Activated T-helper 2 cell treated with anti-CD3 and anti-CD28 coated beads, Interferon-gamma antibody, Interleukin-2, Interleukin-4, amounts not matched to agents 10 μg/mL and 5 μg/mL and 100 μg/mL, durations not matched to agents 14 hours and 24 hours and 36 hours (primary cell): ENCODE results near the gene WDCP. TPM values are rescaled to one million over a fixed set of nuclear protein-coding genes. Genes with fewer than 3 reads are reported as not detected.
"Not testable (repeated sequence)": the region's sequence is repeated elsewhere in the genome, so short reads cannot be mapped to it uniquely, and the experiment has no call there.

Experiments
- DNase-seq: peaks from one replicate; pipeline ENCODE4 v3.0.0; 2021; ENCODE audit warnings: low spot score
- H3K27ac Mint-ChIP-seq: one replicate; pipeline ENCODE4 v1.8.0; 2021; ENCODE audit warnings: mixed read lengths
- H3K27me3 Mint-ChIP-seq: one replicate; pipeline ENCODE4 v1.8.0; 2021; ENCODE audit warnings: low read depth, mixed read lengths
- H3K36me3 Mint-ChIP-seq: one replicate; pipeline ENCODE4 v1.8.0; 2021; ENCODE audit warnings: low read depth, mixed read lengths
- H3K4me1 Mint-ChIP-seq: one replicate; pipeline ENCODE4 v1.8.0; 2021; ENCODE audit warnings: low read depth, mixed read lengths
- H3K4me3 Mint-ChIP-seq: one replicate; pipeline ENCODE4 v1.8.0; 2021; ENCODE audit warnings: low read depth, mild to moderate bottlenecking, moderate library complexity, mixed read lengths
- H3K9me3 Mint-ChIP-seq: one replicate; pipeline ENCODE4 v1.8.0; 2021; ENCODE audit warnings: mixed read lengths
- intact Hi-C: fragments of 100-400 bp; cut with micrococcal nuclease; formaldehyde crosslinking; loops from one replicate; pipeline ENCODE4 v1.15.1; 2023
- total RNA-seq: library from RNA; stranded (reverse); gene quantifications from 2 replicates; pipeline ENCODE4 v1.2.3, GENCODE V29; 2022

The WDCP gene
- total RNA-seq, 1 donor from 2014 or later: 22.0 TPM

DNA sequence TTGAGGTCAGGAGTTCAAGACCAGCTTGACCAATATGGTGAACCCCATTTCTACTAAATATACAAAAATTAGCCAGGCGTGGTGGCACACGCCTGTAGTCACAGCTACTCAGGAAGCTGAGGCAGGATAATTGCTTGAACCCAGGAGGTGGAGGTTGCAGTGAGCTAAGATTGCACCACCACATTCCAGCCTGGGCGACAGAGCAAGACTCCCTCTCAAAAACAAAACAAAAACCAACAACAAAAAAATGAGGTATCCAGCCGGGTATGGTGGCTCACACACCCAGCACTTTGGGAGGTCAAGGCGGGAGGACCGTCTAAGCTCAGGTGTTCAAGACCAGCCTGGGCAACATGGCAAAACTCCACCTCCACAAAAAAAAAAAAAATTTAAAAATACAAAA lies 32.3 kb downstream of the WDCP start:
- H3K36me3 Mint-ChIP-seq, H3K4me3 Mint-ChIP-seq, intact Hi-C loops, H3K4me1 Mint-ChIP-seq, H3K9me3 Mint-ChIP-seq, H3K27ac Mint-ChIP-seq, DNase-seq: not testable (repeated sequence)
- peaks cover 28% of the 10 kb centered on the region for H3K27me3 Mint-ChIP-seq

DNA sequence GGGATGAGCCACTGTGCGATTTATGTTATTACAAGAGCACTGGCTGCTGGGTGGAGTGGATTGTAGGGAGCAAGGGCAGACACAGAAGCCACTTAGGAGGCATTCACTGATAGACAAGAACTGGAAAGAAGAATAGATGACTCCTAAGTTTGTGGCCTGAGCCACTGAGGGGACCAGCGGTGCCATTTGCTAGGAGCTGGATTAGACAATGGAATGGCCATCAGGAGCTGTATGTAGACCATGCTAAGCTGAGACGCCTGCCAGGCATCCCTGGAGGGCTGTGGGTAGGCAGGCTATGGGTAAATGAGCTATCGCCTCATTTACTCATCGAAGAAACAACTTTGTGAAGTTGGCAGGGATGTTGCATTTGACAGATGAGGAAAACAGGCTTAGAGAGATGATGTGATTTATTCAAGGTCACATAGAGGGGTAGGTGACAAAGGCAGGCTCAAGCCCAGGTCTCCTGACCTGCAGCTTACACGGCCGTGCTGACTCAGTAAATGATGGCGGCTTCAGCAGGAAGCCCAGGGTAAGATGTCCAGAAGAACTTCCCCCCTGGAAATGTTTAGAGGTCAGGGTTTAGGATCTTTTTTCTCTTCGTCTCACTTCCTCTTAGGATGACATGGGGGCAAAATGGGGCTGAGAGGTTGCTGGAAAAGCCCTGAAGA lies 34.5 kb downstream of the WDCP start:
- Mint-ChIP-seq H3K27me3 (peaks cover 42% of the 10 kb centered on the region), H3K9me3 (no peaks in the 10 kb centered on the region), H3K4me1 (peaks cover 7% of the 10 kb centered on the region), H3K4me3 (no peak overlapping the region), H3K36me3 (no peaks in the 10 kb centered on the region), H3K27ac (no peak overlapping the region)
- intact Hi-C loops: no loop called here
- DNase-seq: no peak

DNA sequence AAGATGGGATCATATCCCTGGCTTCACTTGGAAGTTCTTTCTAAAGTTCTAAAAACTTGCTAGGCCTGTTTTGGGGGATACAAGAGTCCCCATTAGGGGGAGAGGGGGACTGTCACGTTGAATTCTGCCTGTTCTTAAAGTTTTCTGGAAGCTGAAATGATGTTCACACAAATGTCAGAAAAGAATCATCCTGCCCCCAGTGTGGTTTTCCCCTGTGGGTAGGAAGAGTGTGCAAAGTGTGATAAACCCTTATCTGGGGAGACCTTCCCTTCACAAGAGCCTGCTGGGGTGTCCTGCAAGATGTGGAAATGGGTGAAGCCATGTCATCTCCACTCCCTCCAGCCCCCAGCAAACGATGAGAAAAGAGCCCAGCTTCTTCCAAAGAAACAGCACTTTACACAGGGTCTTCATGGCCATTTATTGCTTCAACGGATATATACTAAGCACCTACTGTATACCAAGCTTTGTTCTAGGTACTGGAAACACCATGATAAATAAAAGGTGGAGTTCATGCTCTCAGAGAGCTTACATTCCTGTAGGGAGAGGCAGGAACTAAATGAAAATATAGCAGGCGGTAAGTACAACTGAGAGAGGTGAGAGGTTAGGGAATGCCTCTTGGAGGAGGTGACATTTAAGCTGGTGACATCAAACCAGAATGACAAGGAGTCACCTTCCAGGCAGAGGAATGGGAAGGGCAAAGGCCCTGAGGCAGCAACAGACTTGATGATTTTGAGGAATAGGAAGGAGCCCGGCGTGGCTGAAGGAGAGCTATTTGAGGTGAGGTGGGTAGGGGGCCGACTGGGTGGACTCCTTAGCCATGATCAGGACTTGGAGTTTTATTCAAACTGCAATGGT lies 35.7 kb downstream of the WDCP start:
- intact Hi-C loops: no loop called here
- peaks cover 42% of the 10 kb centered on the region for H3K27me3 Mint-ChIP-seq
- H3K36me3 Mint-ChIP-seq: no peaks in the 10 kb centered on the region
- H3K27ac Mint-ChIP-seq: no peak overlapping the region
- H3K4me1 Mint-ChIP-seq: peaks cover 7% of the 10 kb centered on the region
- no peaks in the 10 kb centered on the region for H3K9me3 Mint-ChIP-seq
- no peak for DNase-seq
- no peak overlapping the region for H3K4me3 Mint-ChIP-seq

DNA sequence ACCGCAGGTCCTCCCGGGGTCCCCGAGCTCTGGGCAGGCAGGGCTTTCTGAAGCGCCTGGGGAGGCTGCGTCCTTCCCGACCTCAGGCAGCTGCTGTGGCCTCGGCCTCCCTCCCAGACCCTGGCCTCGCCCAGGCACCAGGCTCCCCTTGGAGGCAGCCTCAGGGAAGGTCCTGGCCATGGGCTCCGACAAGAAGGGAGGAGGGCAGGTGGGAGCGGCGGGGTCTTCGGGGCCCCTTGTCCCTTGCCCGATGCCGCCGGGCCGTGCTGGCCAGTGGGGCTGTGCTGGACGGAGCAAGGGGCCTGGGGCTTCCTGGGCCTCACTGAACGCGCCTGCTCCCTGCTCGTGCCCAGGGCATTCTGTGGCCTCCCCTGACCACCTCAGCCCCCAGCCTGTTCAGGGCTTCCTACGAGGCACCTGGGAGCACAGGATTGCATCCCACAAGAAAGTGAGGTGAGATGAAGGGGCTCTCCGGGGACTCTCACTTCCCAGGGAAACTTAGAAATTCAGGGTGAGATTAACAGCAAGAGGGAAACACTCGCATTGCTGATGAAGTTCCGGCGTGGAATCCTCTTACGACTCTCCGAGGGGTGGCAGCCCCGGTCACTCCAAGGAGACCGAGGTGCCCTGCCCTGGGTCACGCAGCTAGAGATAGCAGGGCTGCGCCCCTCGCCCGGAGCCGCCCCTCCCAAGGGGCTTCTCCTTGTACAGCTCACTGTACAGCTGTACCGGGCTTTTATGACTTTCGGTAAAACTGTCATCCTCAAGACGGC lies 36.5 kb downstream of the WDCP start:
- Mint-ChIP-seq H3K27ac (no peak overlapping the region), H3K4me1 (peaks cover 7% of the 10 kb centered on the region), H3K4me3 (no peak overlapping the region), H3K27me3 (peaks cover 42% of the 10 kb centered on the region), H3K9me3 (no peaks in the 10 kb centered on the region), H3K36me3 (no peaks in the 10 kb centered on the region)
- intact Hi-C loops: no loop called here
- no peak for DNase-seq

DNA sequence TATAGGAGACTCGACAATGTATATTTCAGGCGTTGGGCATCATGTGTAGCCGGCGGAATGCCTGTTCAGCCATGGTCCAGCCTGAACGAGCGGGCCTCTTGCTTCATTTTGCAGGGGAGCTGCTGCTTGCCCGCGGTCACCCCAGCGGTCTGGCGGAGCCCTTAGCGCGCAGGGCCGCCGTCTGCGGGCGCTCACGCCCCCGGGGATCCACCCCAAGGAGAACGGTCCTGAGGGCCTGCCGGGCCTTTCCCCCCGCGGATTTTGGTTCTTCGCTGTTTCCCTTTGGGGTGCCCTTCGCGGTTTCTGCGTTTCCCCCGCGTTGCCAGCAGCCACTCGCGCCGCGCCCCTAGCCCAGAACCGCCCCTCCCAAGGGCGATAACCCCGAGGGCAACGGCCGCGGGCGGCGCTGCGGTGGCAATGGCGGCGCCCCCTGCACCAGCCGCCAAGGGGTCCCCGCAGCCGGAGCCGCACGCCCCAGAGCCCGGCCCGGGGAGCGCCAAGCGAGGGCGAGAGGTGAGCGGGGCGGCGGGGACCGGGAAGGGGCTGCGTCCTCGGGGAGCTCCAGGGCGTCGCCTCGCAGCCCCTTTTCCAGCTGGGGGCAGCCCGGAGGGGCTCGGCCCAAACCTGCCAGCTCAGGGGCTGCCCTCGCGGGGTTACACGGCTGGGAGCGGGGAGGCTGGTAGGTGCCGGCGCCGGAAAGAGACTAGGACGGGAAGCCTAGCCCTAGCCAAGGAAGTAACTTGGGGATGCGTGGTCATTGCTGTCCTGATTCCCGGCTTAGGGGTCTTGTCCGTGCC lies 37.3 kb downstream of the WDCP start, which contains the start of gene MFSD2B:
Gene MFSD2B, plus strand, starts transcription at position 406 of the 797 bp plus-strand sequence. Its CDS starts 12 bp downstream, at position 418.
- no peaks in the 10 kb centered on the region for H3K9me3 Mint-ChIP-seq
- intact Hi-C loops: no loop called here
- H3K36me3 Mint-ChIP-seq: no peaks in the 10 kb centered on the region
- DNase-seq: no peak
- H3K4me3 Mint-ChIP-seq: no peak within 1 kb of the TSS
- H3K27ac Mint-ChIP-seq: no peak within 1 kb of the TSS
- H3K4me1 Mint-ChIP-seq: peaks cover 7% of the 10 kb centered on the region
- H3K27me3 Mint-ChIP-seq: peaks cover 42% of the 10 kb centered on the region

DNA sequence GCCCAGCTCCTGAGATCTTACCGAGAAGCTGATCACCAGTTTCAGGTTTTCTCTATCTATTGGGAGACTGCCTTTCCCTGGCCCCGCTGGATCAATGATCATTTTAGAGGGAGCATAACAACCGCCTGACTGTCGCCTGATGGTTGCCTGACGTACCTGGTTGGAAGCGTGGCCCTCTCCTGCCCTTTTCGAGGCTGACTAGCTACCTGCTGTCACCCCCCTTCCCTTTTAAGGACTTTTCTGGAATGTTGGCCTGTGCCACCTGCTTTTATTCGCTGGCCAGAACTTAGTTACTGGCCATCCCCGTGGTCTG lies 37.9 kb downstream of the WDCP start:
- peaks cover 42% of the 10 kb centered on the region for H3K27me3 Mint-ChIP-seq
- intact Hi-C loops: no loop called here
- H3K4me1 Mint-ChIP-seq: peaks cover 7% of the 10 kb centered on the region
- no peak overlapping the region for H3K27ac Mint-ChIP-seq
- DNase-seq: no peak
- H3K36me3 Mint-ChIP-seq: no peaks in the 10 kb centered on the region
- H3K4me3 Mint-ChIP-seq: no peak overlapping the region
- no peaks in the 10 kb centered on the region for H3K9me3 Mint-ChIP-seq

DNA sequence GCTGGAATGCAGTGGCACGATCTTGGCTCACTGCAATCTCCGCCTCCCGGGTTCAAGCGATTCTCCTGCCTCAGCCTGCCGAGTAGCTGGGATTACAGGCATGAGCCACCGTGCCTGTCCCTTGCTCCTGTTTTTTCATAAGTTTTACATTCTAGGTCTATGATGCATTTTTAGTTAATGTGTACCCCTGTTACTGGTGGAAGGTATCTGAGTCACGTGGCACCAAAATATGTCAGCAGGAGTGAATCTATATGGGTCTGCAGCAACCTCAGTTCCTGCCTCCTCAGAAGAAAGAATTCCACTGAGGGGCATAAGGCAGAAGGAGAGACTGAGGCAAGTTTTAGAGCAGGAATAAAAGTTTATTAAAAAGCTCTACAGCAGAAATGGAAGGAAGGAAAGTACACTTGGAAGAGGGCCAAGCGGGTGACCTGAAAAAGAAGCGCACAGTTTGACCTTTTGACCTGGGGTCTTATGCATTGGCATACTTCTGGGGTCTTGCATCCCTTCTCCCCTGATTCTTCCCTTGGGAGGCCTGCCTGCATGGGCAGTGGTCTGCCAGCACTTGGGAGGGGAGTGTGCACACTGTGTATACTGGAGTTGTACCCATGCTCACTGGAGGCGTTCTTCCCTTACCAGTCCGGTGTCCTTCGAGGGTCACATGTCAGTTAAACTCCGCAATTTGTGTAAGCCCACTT lies 38.4 kb downstream of the WDCP start:
- no peaks in the 10 kb centered on the region for H3K36me3 Mint-ChIP-seq
- intact Hi-C loops: no loop called here
- DNase-seq: no peak

DNA sequence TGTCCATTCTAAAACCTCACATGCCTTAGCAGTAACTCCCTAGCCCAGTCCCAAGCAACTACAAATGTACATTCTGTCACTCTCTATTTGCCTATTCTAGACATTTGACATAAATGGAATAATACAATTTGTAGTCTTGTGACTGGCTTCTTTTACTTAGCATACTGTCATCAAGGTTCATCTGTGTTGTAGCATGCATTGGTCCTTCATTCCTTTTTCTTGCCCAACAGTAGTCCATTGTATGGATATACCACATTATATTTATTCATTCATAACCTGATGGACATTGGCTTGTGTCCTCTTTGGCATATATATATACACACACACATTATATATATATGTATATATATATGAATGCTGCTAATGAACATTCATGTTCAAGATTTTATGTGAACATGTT lies 39.5 kb downstream of the WDCP start:
- no peaks in the 10 kb centered on the region for H3K9me3 Mint-ChIP-seq
- DNase-seq: no peak
- H3K36me3 Mint-ChIP-seq: no peaks in the 10 kb centered on the region
- H3K4me3 Mint-ChIP-seq: no peak overlapping the region
- peaks cover 34% of the 10 kb centered on the region for H3K27me3 Mint-ChIP-seq
- intact Hi-C loops: no loop called here
- H3K27ac Mint-ChIP-seq: no peak overlapping the region
- peaks cover 7% of the 10 kb centered on the region for H3K4me1 Mint-ChIP-seq

More for the DNA sequence above, 38.4 kb downstream of the WDCP start:
- Mint-ChIP-seq H3K4me1 (peaks cover 7% of the 10 kb centered on the region), H3K27ac (no peak overlapping the region), H3K27me3 (peaks cover 42% of the 10 kb centered on the region), H3K9me3 (no peaks in the 10 kb centered on the region), H3K4me3 (no peak overlapping the region)

DNA sequence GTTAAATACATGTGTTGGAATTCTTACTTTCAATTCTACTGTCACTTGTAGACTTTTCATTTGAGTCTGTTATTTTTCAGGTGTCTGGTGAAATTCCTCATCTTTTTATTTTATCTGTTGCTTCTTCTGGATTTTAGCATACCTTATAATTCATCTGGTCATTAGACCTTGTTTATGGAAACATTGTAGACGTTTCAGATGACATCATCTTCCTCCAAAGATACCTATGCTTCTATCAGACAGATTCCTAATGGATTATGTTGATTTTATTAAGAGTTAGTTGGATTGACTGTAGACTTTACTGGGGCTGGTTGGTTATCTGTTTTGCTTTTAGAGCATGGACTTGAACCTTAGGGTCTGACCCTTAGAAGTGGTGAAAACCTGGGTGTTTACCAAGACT lies 52.6 kb downstream of the WDCP start:
- no peaks in the 10 kb centered on the region for H3K27me3 Mint-ChIP-seq
- intact Hi-C loops: no loop called here
- no peaks in the 10 kb centered on the region for H3K4me1 Mint-ChIP-seq
- H3K4me3 Mint-ChIP-seq: no peak overlapping the region
- H3K27ac Mint-ChIP-seq: no peak overlapping the region
- peaks cover 3% of the 10 kb centered on the region for H3K36me3 Mint-ChIP-seq
- DNase-seq: no peak
- no peaks in the 10 kb centered on the region for H3K9me3 Mint-ChIP-seq

DNA sequence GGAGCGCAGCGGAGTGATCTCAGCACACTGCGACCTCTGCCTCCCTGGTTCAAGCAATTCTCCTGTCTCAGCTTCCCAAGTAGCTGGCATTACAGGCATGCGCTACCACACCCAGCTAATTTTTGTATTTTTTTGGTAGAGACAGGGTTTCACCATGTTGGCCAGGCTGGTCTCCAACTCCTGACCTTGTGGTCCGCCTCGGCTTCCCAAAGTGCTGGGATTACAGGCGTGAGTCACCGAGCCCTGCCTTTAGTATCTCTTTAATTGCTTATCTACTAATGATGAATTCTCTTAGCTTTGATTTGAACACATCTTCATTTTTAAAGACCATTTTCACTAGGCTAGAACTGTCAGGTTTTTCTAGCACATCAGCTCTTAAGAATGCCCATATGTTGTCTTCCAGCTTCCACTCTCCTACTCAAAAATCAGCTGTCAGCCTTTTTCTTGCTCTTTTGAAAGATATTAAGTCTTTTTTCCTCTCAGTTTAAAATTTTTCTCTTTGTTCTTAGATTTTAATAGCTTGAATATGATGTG lies 53.4 kb downstream of the WDCP start:
- Mint-ChIP-seq H3K9me3 (no peaks in the 10 kb centered on the region), H3K4me3 (no peak overlapping the region), H3K27ac (no peak overlapping the region), H3K27me3 (no peaks in the 10 kb centered on the region), H3K4me1 (no peaks in the 10 kb centered on the region), H3K36me3 (peaks cover 3% of the 10 kb centered on the region)
- DNase-seq: no peak
- intact Hi-C loops: no loop called here

DNA sequence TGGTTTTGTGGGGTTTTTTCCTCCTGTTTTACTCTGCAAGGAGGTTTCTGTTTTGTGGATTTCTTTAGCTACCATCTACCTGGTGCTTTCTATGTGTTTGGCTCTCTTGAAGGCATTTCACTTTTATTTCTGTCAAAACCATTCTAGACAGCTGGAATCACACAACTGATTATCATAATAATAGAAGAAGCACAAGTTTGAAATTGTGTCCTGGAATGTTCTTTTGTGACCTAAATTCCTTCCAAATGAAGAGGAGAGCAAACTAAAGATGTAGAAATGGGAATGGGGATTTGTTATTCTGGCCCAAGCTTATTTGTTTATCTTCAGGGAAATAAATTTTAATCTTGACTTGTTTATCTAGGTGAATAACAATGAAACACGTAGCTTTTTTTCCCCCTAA lies 54.3 kb downstream of the WDCP start:
- intact Hi-C loops: no loop called here
- H3K27me3 Mint-ChIP-seq: no peaks in the 10 kb centered on the region
- H3K27ac Mint-ChIP-seq: no peak overlapping the region
- no peak for DNase-seq
- no peaks in the 10 kb centered on the region for H3K9me3 Mint-ChIP-seq
- H3K36me3 Mint-ChIP-seq: no peaks in the 10 kb centered on the region
- H3K4me1 Mint-ChIP-seq: no peaks in the 10 kb centered on the region
- no peak overlapping the region for H3K4me3 Mint-ChIP-seq

DNA sequence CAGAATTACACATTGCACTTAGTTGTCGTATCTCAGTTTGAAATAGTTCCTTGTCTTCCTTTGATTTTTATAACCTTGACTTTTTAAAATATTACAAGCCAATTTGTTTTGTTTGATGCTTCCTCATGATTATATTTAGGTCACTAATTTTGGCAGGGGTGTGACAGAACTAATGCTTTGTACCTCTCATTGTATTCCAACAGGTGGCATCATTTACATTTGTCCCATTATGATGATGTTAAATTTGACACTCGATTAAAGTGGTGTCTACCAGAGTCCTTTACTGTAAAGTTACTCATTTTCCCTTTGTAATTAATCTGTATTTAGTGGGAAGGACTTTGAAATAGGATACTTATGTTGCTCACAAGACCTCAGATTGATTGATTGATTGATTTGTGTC lies 58.8 kb downstream of the WDCP start:
- Mint-ChIP-seq H3K27me3 (no peaks in the 10 kb centered on the region), H3K36me3 (no peaks in the 10 kb centered on the region), H3K4me3 (no peak overlapping the region), H3K9me3 (no peaks in the 10 kb centered on the region), H3K4me1 (no peaks in the 10 kb centered on the region), H3K27ac (no peak overlapping the region)
- no peak for DNase-seq
- intact Hi-C loops: no loop called here
